Activated B cell treated with CpG ODN at 0.5 μM for 24 hours (primary cell): ENCODE measurements around the gene AGBL3. TPM values are rescaled to one million over a fixed set of nuclear protein-coding genes. Genes with fewer than 3 reads are reported as not detected.

Experiments used
- ATAC-seq: fragments of 200-7000 bp; cut with Tn5 transposase; one replicate; pipeline ENCODE4 v1.10.0; 2021; ENCODE audit warnings: low read depth, mild to moderate bottlenecking, moderate library complexity
- CTCF ChIA-PET: fragments of 350-600 bp; sonication (Branson Sonifier 250); formaldehyde crosslinking; loops from one replicate; lab custom pipeline; 2021; ENCODE audit warnings: antibody characterized with exemption; lab: Charles Lee
- POLR2A ChIA-PET: fragments of 350-600 bp; sonication (Branson Sonifier 250); formaldehyde crosslinking; loops from one replicate; lab custom pipeline; 2021; ENCODE audit warnings: antibody characterized with exemption; lab: Charles Lee
- DNase-seq: peaks from one replicate; pipeline ENCODE4 v3.0.0; 2022
- H3K27ac Mint-ChIP-seq: one replicate; pipeline ENCODE4 v1.8.0; 2020; ENCODE audit warnings: mixed read lengths
- H3K27me3 Mint-ChIP-seq: one replicate; pipeline ENCODE4 v1.8.0; 2021; ENCODE audit warnings: mixed read lengths
- H3K36me3 Mint-ChIP-seq: one replicate; pipeline ENCODE4 v1.8.0; 2021; ENCODE audit warnings: low read depth, mixed read lengths
- H3K4me1 Mint-ChIP-seq: one replicate; pipeline ENCODE4 v1.8.0; 2021; ENCODE audit warnings: mixed read lengths
- H3K4me3 Mint-ChIP-seq: one replicate; pipeline ENCODE4 v1.8.0; 2020; ENCODE audit warnings: mild to moderate bottlenecking, mixed read lengths
- H3K9me3 Mint-ChIP-seq: one replicate; pipeline ENCODE4 v1.8.0; 2020; ENCODE audit warnings: mixed read lengths
- CTCF ChIP-seq: fragments of 200-600 bp; IDR thresholded peaks from one replicate; pipeline ENCODE4 v1.8.0; 2022; ENCODE audit warnings: antibody characterized with exemption, mild to moderate bottlenecking
- intact Hi-C: fragments of 100-400 bp; cut with micrococcal nuclease; formaldehyde crosslinking; loops from one replicate; pipeline ENCODE4 v1.15.1; 2024
- total RNA-seq: library from RNA; stranded (reverse); gene quantifications from 2 replicates; pipeline ENCODE4 v1.2.3, GENCODE V29; 2022

The AGBL3 gene
- total RNA-seq, 1 donor from 2014 or later: 9.6 TPM

GRCh38 chr7:135094472-135095237, 108.3 kb downstream of the AGBL3 start:
- Mint-ChIP-seq H3K4me3 (no peak overlapping the region), H3K36me3 (peaks cover 1% of the 10 kb centered on the region), H3K4me1 (peaks cover 17% of the 10 kb centered on the region), H3K9me3 (peaks cover 2% of the 10 kb centered on the region), H3K27ac (no peak overlapping the region), H3K27me3 (no peaks in the 10 kb centered on the region)
- CTCF ChIA-PET: no interaction called here
- POLR2A ChIA-PET: no interaction called here
- no peak for TF ChIP-seq CTCF
- ATAC-seq: no peak
- no peak for DNase-seq
- intact Hi-C loops: no loop called here

GRCh38 chr7:135095450-135095849, 109.1 kb downstream of the AGBL3 start:
- peaks cover 2% of the 10 kb centered on the region for H3K9me3 Mint-ChIP-seq
- ChIA-PET CTCF (no interaction called here), POLR2A (no interaction called here)
- no peak for ATAC-seq
- peaks cover 17% of the 10 kb centered on the region for H3K4me1 Mint-ChIP-seq
- H3K27ac Mint-ChIP-seq: no peak overlapping the region
- peaks cover under 1% of the 10 kb centered on the region for H3K36me3 Mint-ChIP-seq
- H3K27me3 Mint-ChIP-seq: no peaks in the 10 kb centered on the region
- TF ChIP-seq CTCF: no peak
- no peak for DNase-seq
- no peak overlapping the region for H3K4me3 Mint-ChIP-seq
- intact Hi-C loops: no loop called here

GRCh38 chr7:135098391-135098790, 112.1 kb downstream of the AGBL3 start:
- no peak overlapping the region for H3K4me3 Mint-ChIP-seq
- no peaks in the 10 kb centered on the region for H3K27me3 Mint-ChIP-seq
- CTCF ChIA-PET: no interaction called here
- ATAC-seq (no peak), DNase-seq (no peak)
- H3K36me3 Mint-ChIP-seq: no peaks in the 10 kb centered on the region
- no peak for TF ChIP-seq CTCF
- intact Hi-C loops: no loop called here
- POLR2A ChIA-PET: no interaction called here
- no peaks in the 10 kb centered on the region for H3K9me3 Mint-ChIP-seq
- peaks cover 17% of the 10 kb centered on the region for H3K4me1 Mint-ChIP-seq
- no peak overlapping the region for H3K27ac Mint-ChIP-seq

- ChIA-PET CTCF (no interaction called here), POLR2A (no interaction called here)
- DNase-seq: no peak
- Mint-ChIP-seq H3K9me3 (peaks cover 2% of the 10 kb centered on the region), H3K4me3 (no peak overlapping the region), H3K27me3 (no peaks in the 10 kb centered on the region), H3K4me1 (peaks cover under 1% of the 10 kb centered on the region), H3K36me3 (no peaks in the 10 kb centered on the region), H3K27ac (no peak overlapping the region)
- TF ChIP-seq CTCF: no peak
- intact Hi-C loops: loop anchor here (5.0 kb wide), 1 partner anchor 46 kb away; the partner anchor contains the start of gene TMEM140
- no peak for ATAC-seq
Measured at GRCh38 chr7:135100856-135101255, 114.5 kb downstream of the AGBL3 start.

- CTCF ChIA-PET: no interaction called here
- POLR2A ChIA-PET: interaction anchor here (0.7 kb wide), 1 partner anchor 132 kb away, joined by 5 read pairs; no protein-coding TSS in a partner anchor
- Mint-ChIP-seq H3K27ac (no peak overlapping the region), H3K4me1 (no peaks in the 10 kb centered on the region), H3K36me3 (no peaks in the 10 kb centered on the region), H3K4me3 (no peak overlapping the region), H3K27me3 (no peaks in the 10 kb centered on the region), H3K9me3 (peaks cover 6% of the 10 kb centered on the region)
- DNase-seq (no peak), ATAC-seq (peak; percentile 28)
- TF ChIP-seq CTCF: no peak
- intact Hi-C loops: loop anchor here (5.0 kb wide), 1 partner anchor 45 kb away; the partner anchor contains the start of gene TMEM140
Measured at GRCh38 chr7:135102372-135102771, 116.1 kb downstream of the AGBL3 start.
